HG02759 (cell line): ENCODE measurements around the gene SNCAIP.

ENCODE experiments used
- ATAC-seq: cut with Tn5 transposase; IDR thresholded peaks from one replicate; pipeline ENCODE4 v1.9.1; 2021; ENCODE audit warnings: mild to moderate bottlenecking, moderate library complexity; ENCODE audit not compliant: unreplicated experiment

Gene SNCAIP

DNA sequence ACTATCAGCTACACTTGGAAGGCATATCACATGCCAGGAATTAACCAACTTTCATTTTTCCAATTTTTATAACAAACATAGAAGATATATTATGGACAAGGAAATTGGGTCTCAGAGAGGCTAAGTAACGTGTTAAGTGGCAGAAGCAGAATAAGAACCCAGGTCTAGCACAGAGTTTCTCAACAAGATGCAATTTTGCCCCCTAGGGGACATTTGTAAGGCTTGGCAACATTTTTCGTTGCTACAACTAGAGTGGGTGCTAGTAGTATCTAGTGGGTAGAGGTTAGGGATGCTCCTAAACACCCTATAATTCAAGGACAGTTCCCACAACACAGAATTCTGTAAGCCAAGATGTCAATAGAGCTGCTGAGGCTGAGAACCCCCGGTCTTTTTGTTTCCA, 180.6 kb downstream of the SNCAIP start:
- no peak for ATAC-seq

DNA sequence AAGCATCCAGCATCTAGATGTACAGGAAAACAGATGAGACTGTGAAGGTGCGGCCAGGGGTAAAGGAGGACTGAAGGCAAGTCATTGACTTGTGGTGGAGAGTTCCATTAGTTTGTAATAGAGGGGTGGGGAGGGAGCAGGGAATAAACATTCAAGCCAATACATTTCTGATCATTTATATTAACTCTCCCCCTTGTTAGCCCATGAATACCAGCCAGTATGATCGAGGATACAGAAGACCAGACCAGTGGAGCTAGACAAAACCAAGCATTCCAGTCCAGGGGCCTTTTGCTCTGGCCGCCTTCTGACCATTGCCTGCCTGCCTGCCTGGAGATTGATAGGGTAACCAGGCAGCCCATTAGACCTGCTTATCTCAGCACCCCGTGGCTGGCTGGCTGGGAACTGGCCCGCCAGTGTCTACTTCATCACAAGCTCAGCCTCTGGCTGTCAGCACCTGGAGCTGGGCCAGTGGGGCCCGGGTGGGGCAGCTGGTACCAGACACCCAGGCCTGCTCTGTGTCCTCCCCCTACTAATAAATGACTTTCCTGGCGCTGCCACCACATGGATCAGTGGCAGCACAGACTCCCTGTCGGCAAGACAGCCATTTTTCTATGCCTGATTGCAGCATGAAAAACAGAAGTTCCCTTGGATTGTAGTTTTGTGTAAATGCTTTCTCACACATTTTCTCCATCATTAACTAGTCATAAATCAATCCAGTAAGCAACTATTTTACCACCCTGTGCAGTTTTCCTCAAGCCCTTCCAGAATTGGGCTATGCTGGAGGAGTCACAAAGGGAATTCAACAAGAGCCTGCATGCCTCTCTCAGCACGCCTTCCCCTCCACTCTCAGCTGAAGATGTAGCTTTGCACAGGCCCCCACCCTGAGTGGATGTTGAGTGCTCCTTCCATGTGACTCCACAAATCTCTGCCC, 181.3 kb downstream of the SNCAIP start:
- no peak for ATAC-seq

DNA sequence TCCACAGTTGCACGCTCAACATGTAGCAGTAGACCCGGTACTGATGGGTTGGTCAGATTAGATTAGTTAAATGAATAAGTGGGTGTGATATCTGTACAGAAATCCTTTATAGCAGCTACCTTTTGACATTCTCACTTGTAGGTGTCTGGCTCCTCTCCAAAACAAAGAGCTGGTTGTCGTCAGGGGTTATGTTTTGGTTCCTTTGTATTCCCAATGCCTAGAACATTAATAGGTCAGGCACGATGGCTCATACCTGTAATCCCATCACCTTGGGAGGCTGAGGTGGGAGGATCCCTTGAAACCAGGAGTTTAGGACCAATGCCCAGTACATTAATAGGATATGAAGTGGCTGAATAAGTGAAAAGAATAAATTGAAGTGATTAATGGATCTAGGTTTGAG, 182.1 kb downstream of the SNCAIP start:
- no peak for ATAC-seq

DNA sequence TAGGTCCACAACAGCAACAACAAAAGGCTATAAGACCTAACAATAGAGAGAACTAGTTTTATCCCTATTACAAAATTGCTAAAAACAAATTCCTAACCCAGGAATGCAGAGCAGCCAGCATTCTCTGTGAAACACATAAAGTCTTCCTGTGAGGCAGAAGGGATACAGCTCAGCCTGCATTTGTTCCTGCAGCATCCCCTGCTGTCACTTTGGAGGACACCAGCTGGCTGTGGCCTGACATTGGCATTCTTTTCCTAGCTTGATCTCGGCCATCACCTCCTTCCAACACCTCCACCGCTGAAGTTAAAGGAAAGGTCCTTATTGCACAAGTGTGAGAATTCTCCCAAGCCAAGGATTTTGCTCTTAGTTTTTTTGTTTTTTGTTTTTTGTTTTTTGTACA, 186.1 kb downstream of the SNCAIP start:
- ATAC-seq = no peak

DNA sequence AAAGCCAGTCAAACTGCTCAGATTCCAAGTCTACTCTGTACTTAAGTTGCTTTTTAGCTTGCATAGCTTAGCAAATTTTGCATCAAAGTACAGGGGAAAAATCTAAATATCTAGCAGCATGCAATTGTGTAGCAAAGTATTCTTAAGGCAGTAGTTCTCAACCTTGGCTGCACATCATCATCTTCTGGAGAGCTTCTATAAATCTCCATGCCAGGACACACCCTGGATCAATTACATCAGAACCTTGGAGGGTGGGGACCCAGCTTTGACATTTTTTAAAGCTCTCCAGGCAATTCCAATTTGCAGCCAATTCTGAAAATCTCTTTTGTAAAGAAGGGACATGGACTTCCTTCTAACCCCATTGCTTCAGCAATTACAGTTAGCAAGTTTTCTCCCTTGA, 187.5 kb downstream of the SNCAIP start:
- ATAC-seq = no peak

DNA sequence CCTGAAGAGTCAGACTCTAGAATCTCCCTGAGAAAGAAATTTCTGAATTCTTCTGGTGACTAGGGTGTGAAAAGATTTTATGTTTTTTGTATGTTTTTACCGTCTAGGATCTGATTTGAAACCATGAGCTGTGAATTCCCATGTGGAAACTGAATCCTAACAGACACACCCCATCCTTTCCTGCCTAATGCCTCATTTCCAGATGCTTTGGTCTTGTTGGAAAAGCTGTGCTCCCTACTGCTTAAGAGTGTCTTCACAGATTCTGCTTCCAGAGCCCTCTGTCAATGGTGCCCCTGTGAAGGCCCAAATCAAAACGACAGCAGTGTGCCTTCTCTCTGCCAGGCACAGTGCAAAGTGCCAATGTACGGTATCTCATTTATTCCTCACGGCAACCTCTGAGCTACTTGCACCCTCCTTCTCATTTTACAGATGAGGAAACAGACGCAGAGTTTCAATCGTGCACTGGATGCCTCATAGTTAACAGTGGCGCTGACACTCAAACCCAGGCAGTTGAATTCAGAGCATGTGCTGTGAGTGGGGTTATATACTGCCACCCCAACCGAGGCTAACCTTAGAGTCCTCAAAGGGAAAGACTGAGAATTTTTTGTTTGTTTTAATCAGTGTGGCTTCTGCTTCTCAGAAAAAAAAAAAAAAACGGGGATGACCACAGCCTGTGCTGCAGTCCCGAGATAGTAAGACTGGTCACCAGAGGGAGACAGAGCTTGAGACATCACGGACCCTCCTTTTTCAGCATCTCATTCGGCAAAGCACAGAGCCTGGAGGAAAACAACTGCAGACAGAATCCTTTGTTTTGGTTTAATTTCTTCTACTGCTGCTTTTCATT, 188.4 kb downstream of the SNCAIP start:
- no peak for ATAC-seq

DNA sequence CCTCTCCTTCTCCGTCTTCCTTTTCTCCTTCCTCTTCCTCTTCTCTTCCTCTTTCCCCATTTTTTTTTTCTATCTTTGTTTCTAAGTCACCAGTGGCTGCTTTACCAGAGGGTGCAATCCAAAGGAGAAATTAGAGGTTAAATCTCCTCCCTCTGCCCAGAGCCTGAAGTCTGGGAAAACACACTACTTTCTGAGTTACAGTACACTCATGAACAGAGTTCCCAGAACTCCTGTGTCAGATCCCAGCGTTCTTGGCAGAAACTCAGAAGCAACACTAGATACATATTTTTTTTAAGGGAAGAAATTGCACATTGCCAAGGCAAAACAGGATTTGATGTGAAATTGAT, 189.0 kb downstream of the SNCAIP start:
- no peak for ATAC-seq

DNA sequence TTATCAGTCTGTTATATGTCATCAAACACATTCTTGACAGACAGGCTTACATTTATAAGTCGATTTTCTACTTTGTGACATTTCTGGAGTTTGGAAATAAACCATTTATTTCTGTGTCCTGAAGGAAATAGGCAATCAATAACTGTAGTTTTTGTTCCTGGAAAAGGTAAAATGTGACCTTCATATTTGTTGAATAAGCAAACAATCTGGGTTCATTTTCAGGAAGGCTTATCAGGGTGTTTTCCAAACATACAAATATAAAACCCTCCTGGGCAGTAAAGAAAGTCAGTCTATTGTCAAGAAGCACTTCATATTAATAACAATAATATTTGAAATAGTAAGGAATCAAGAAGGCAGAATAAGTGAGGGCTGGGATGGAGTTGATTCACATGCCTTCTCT, 195.0 kb downstream of the SNCAIP start:
- ATAC-seq = no peak

DNA sequence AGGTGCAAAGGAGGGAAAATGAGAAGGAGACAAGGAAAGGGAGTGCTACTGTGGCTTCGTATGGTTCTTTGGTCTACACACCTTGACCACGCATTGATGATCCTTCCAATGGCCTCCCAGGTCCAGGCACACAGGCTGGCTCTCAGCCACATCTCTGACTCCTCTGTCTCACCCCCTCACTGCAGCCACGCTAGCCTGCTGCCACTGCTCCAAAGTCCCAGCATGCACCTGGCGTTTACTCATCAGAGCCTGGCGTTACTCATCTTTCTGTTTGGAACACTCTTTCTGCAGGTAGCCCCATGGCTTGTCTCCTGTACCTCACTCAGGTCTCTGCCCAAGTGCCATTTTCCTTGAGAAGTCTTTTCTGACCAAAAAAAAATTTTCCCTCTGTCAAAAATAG, 195.5 kb downstream of the SNCAIP start:
- ATAC-seq = no peak

DNA sequence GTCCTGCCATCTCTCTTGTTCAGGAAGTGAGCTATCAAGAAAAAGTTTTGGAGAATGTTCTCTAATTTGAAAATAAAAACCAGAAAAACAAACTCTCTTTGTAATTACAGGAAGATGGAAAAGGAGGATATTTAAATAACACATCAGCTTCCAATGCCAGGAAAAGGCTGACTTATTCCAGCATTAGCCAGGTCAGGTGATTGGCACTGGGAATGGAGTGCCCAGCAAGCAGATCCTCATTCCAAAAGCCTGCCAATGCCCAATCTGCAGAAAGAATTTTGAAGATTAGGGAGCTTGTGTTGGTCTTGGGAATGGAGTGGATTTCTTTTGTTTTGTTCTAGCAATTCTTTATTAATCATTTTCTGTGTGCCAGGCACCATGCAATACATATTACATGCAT, 196.6 kb downstream of the SNCAIP start:
- no peak for ATAC-seq
